GM19239 (cell line): Measurements from ENCODE around the gene CTBP1.

ENCODE experiments used
- DNase-seq: peaks from one replicate; pipeline ENCODE4 v3.0.0; 2011; ENCODE audit warnings: low spot score; ENCODE audit not compliant: insufficient read length
- FAIRE-seq: peaks from 2 replicates; lab custom pipeline; 2011; peaks lifted over from hg19 to GRCh38; lab: Jason Lieb, UNC

Gene CTBP1

GRCh38 chr4:1285790-1286553 is 37.0 kb upstream of the CTBP1 start:
- DNase-seq (no peak), FAIRE-seq (no peak)

- FAIRE-seq, result no peak
- no peak for DNase-seq
Observed at GRCh38 chr4:1285151-1285789, 36.3 kb upstream of the CTBP1 start.

GRCh38 chr4:1283711-1284110 is 34.8 kb upstream of the CTBP1 start:
- FAIRE-seq (no peak), DNase-seq (no peak)

- FAIRE-seq, result no peak
- DNase-seq, result no peak
Observed at GRCh38 chr4:1279253-1279652, 30.3 kb upstream of the CTBP1 start.

GRCh38 chr4:1277667-1278665 is 29.0 kb upstream of the CTBP1 start:
- FAIRE-seq, result no peak
- no peak for DNase-seq

- no peak for DNase-seq
- no peak for FAIRE-seq
Observed at GRCh38 chr4:1276984-1277383, 28.1 kb upstream of the CTBP1 start.

GRCh38 chr4:1274871-1275270 is 25.9 kb upstream of the CTBP1 start:
- FAIRE-seq, result no peak
- DNase-seq, result no peak

- DNase-seq, result no peak
Observed at GRCh38 chr4:1271686-1272085, 22.8 kb upstream of the CTBP1 start.

GRCh38 chr4:1269209-1269608 is 20.3 kb upstream of the CTBP1 start:
- peak; percentile 53 for FAIRE-seq
- DNase-seq, result no peak

More at GRCh38 chr4:1271686-1272085, 22.8 kb upstream of the CTBP1 start:
- FAIRE-seq, result no peak

GRCh38 chr4:1266881-1267763 is 18.2 kb upstream of the CTBP1 start:
- DNase-seq, result no peak
- FAIRE-seq, result no peak

GRCh38 chr4:1265351-1265750 is 16.4 kb upstream of the CTBP1 start:
- FAIRE-seq, result no peak
- no peak for DNase-seq

- DNase-seq, result no peak
- FAIRE-seq, result no peak
Observed at GRCh38 chr4:1264942-1265341, 16.0 kb upstream of the CTBP1 start.

GRCh38 chr4:1261107-1261928 is 12.4 kb upstream of the CTBP1 start:
- no peak for FAIRE-seq
- DNase-seq, result no peak

GRCh38 chr4:1260418-1261106 is 11.6 kb upstream of the CTBP1 start:
- DNase-seq, result no peak
- no peak for FAIRE-seq

GRCh38 chr4:1259966-1260365 is 11.0 kb upstream of the CTBP1 start:
- FAIRE-seq, result peak; percentile 83
- DNase-seq, result no peak

- FAIRE-seq (no peak), DNase-seq (no peak)
Observed at GRCh38 chr4:1258457-1258856, 9.5 kb upstream of the CTBP1 start.

GRCh38 chr4:1255699-1256098 is 6.8 kb upstream of the CTBP1 start:
- FAIRE-seq (no peak), DNase-seq (no peak)

- DNase-seq (no peak), FAIRE-seq (no peak)
Observed at GRCh38 chr4:1255151-1255550, 6.2 kb upstream of the CTBP1 start.
